Measurements from ENCODE around the gene NDUFAF3.

GRCh38 chr3:49054344-49054862 lies 32.5 kb downstream of the NDUFAF3 start:
- TF ChIP-seq CTCF (IDR thresholded peaks at IDR 0.05) (no peak), EZH2 (IDR thresholded peaks at IDR 0.05; ENCODE audit: borderline replicate concordance, insufficient read depth, low read depth, low read length, poor library complexity, severe bottlenecking) (no peak)
